ENCODE results near the gene HECTD2. TPM values are rescaled to one million over a fixed set of nuclear protein-coding genes. Genes with fewer than 3 reads are reported as not detected.
A peak's percentile ranks its signal among the peaks of the same experiment; 100 is the strongest.

The HECTD2 gene
- total and polyA plus RNA-seq, 9 of the 15 experiments (the other 6 are each of a cell fraction or from before 2014, with no cell fraction given), result 1.3 to 5.9 (median 3.9) TPM

DNA sequence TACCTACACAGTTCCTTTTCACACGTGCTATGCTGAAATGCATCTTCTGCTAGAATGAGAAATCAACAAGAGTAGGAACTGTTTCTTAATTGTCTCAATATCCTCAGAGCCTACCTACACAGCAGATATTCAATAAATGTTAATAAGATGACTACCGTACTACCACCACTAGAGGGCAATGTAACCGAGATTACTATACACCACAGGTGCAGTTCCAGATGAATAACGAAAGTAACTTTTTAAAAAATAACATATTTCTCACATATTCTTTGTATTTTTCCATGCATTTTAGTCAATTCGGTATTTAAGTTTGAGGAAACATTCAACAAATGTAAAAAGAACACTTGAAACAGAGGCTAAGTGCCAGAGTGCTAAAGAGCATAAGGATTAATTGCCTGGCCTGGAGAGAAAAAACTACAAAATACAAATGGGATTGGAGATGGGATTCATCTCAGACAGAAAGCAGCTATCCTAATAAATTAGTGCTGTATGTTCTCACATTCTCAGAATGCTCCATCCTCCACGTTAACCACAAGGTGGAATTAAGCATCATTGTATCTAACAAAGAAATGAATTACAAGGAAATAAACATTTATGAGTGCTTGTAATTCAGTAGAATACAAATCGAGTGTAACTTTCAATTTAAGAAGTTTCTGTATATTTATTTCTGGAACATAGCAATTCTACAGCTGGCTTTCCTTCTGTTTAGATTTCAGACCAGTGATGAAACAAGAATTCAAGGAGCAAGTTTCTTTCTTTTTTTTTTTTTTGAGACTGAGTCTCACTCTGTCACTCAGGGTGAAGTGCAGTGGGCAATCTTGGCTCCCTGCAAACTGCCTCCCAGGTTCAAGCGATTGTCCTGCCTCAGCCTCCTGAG lies 20.3 kb upstream of the HECTD2 start:
- ChIA-PET POLR2A (no interaction called here), CTCF (ENCODE audit: low intra/inter-chr PET ratio) (interaction anchor here (1.2 to 2.1 kb wide), 3 partner anchors 20 to 246 kb away, joined by 4 to 9 read pairs (median 4); partner anchors contain the start of gene HECTD2)
- BruUV-seq (replicated peaks), result no TSS peak
- peak; percentile 87 for ATAC-seq
- intact Hi-C loops (cut with micrococcal nuclease) (loop anchor here (2.0 to 10.0 kb wide), 4 partner anchors 163 to 515 kb away; partner anchors contain the start of gene FGFBP3), in situ Hi-C loops (cut with MboI) (no loop called here)
- peak; percentile 79 for FAIRE-seq
- Histone ChIP-seq H4K20me1 (replicated peaks; ENCODE audit: control insufficient read depth, insufficient read depth, low read length) (no peaks in the 10 kb centered on the region), H3K4me2 (ENCODE audit: insufficient read depth, low read length) (no peak overlapping the region), H3K9ac (ENCODE audit: insufficient read depth in 1 of 2, low read depth in 2 of 2, low read length in 2 of 2) (no peak overlapping the region), H3K27ac (ENCODE audit: extremely low read depth, low read depth, low read length) (no peak overlapping the region), H3K9me3 (replicated peaks; ENCODE audit: control insufficient read depth, insufficient read depth, low read depth, low read length) (no peaks in the 10 kb centered on the region), H3K27me3 (ENCODE audit: control insufficient read depth in 2 of 2, insufficient read depth in 2 of 2, low read length in 2 of 2) (no peaks in the 10 kb centered on the region; a peak in 1 of 5 replicates), H3K4me3 (no peak overlapping the region), H3K4me1 (replicated peaks in 1 of 2; ENCODE audit: control insufficient read depth in 2 of 2, insufficient read depth in 2 of 2, low read length in 2 of 2) (no peaks in the 10 kb centered on the region), H3K36me3 (ENCODE audit: control insufficient read depth, insufficient read depth, low read length) (no peaks in the 10 kb centered on the region), H3K79me2 (ENCODE audit: control insufficient read depth, insufficient read depth, low read length) (no peaks in the 10 kb centered on the region), H3K9me1 (ENCODE audit: control insufficient read depth, insufficient read depth, low read length) (no peaks in the 10 kb centered on the region), H2AFZ (ENCODE audit: low read depth, low read length) (no peak overlapping the region)
- WGBS (ENCODE audit: insufficient coverage, low coverage, missing lambda C conversion rate), result 0% methylated on average over 8 of the region's 8 CpGs
- peak; percentile 15 to 63 (median 24) for DNase-seq (ENCODE audit: extremely low read depth in 1 of 4, low spot score in 3 of 4)
- peak; percentile 55 to 74; a peak in 3 of 4 replicates for TF ChIP-seq RAD21 (CRISPR knock-in tag; conservative IDR thresholded peaks at IDR 0.05 in 1 of 2, IDR thresholded peaks at IDR 0.05 in 1 of 2)
- TF ChIP-seq GABPB2 (CRISPR knock-in tag; conservative IDR thresholded peaks at IDR 0.05), result no peak
- TF ChIP-seq BCOR (IDR thresholded peaks at IDR 0.05), result no peak
- TF ChIP-seq HMGXB4 (CRISPR knock-in tag; IDR thresholded peaks at IDR 0.05), result no peak
- TF ChIP-seq MTA3 (IDR thresholded peaks at IDR 0.05; ENCODE audit: borderline replicate concordance), result no peak
- TF ChIP-seq JUNB (CRISPR knock-in tag; conservative IDR thresholded peaks at IDR 0.05), result no peak
- TF ChIP-seq CCAR2 (IDR thresholded peaks at IDR 0.05; ENCODE audit: low read depth, low read length), result no peak
- no peak for TF ChIP-seq ZNF668 (CRISPR knock-in tag; IDR thresholded peaks at IDR 0.05)
- no peak for TF ChIP-seq MLLT1 (IDR thresholded peaks at IDR 0.05)
- no peak for TF ChIP-seq ZNF3 (CRISPR knock-in tag; IDR thresholded peaks at IDR 0.05)
- TF ChIP-seq, protein P1, sequence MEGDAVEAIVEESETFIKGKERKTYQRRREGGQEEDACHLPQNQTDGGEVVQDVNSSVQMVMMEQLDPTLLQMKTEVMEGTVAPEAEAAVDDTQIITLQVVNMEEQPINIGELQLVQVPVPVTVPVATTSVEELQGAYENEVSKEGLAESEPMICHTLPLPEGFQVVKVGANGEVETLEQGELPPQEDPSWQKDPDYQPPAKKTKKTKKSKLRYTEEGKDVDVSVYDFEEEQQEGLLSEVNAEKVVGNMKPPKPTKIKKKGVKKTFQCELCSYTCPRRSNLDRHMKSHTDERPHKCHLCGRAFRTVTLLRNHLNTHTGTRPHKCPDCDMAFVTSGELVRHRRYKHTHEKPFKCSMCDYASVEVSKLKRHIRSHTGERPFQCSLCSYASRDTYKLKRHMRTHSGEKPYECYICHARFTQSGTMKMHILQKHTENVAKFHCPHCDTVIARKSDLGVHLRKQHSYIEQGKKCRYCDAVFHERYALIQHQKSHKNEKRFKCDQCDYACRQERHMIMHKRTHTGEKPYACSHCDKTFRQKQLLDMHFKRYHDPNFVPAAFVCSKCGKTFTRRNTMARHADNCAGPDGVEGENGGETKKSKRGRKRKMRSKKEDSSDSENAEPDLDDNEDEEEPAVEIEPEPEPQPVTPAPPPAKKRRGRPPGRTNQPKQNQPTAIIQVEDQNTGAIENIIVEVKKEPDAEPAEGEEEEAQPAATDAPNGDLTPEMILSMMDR (IDR thresholded peaks at IDR 0.05 in 2 of 3, conservative IDR thresholded peaks at IDR 0.05 in 1 of 3; ENCODE audit: insufficient read depth in 2 of 3, low read depth in 1 of 3, low read length in 3 of 3), result peak in 2 of 3 experiments; percentile 27 to 52; a peak in 3 of 6 replicates

Measured in K562 (cell line).